ENCODE data around the gene HSD17B10. TPM values are rescaled to one million over a fixed set of nuclear protein-coding genes. Genes with fewer than 3 reads are reported as not detected.

The HSD17B10 gene
- polyA plus RNA-seq, 1 donor (not counting 4 experiments of a cell fraction or from before 2014, with no cell fraction given): 140 TPM

GRCh38 chrX:53430231-53430630 is 3.9 kb downstream of the HSD17B10 start:
- no peak overlapping the region for H3K27ac ChIP-seq (ENCODE audit: control insufficient read depth, insufficient read depth, low read length)
- no peak overlapping the region for H3K9ac ChIP-seq (ENCODE audit: control insufficient read depth, extremely low read depth, insufficient read depth, low read length)
- H3K4me3 ChIP-seq (ENCODE audit: control insufficient read depth in 2 of 3, extremely low read depth in 1 of 3, insufficient read depth in 2 of 3, low read depth in 1 of 3, low read length in 3 of 3): no peak overlapping the region
- no peaks in the 10 kb centered on the region for H3K27me3 ChIP-seq (ENCODE audit: control insufficient read depth, extremely low read depth, insufficient read depth, low read length)
- no peaks in the 10 kb centered on the region for H4K20me1 ChIP-seq (ENCODE audit: control insufficient read depth, extremely low read depth, insufficient read depth, low read length)
- TF ChIP-seq CTCF (optimal IDR thresholded peaks at IDR 0.05 in 1 of 3, IDR thresholded peaks at IDR 0.05 in 1 of 3, conservative IDR thresholded peaks at IDR 0.05 in 1 of 3; ENCODE audit: extremely low read depth in 1 of 3, insufficient read depth in 2 of 3, low read length in 3 of 3): no peak
- TF ChIP-seq EZH2 (IDR thresholded peaks at IDR 0.05; ENCODE audit: low read length): no peak
- H3K9me3 ChIP-seq (ENCODE audit: control insufficient read depth, low read depth, low read length): no peaks in the 10 kb centered on the region
- dilution Hi-C loops (cut with MboI; ENCODE audit: extremely low pct_ligation_motif_present, low sequenced_read_pairs): no loop called here
- H3K79me2 ChIP-seq (ENCODE audit: control insufficient read depth, insufficient read depth, low read length): peaks cover 9% of the 10 kb centered on the region
- no peak overlapping the region for H3K4me2 ChIP-seq (ENCODE audit: control insufficient read depth, extremely low read depth, insufficient read depth, low read depth, low read length)
- FAIRE-seq (no peak), DNase-seq (ENCODE audit: low read depth, low spot score) (no peak)
- H3K9me1 ChIP-seq (ENCODE audit: control insufficient read depth, extremely low read depth, insufficient read depth, low read length): no peaks in the 10 kb centered on the region
- peaks cover 6 to 8% of the 10 kb centered on the region in 2 experiments for H3K36me3 ChIP-seq (ENCODE audit: control insufficient read depth in 2 of 2, extremely low read depth in 1 of 2, insufficient read depth in 2 of 2, low read length in 2 of 2)
- peaks cover 4% of the 10 kb centered on the region for H3K4me1 ChIP-seq (ENCODE audit: control insufficient read depth, extremely low read depth, insufficient read depth, low read length)
- no peak overlapping the region for H2AFZ ChIP-seq (ENCODE audit: control insufficient read depth, low read length)

GRCh38 chrX:53429755-53430154 is 4.4 kb downstream of the HSD17B10 start:
- FAIRE-seq: no peak
- H3K27me3 ChIP-seq (ENCODE audit: control insufficient read depth, extremely low read depth, insufficient read depth, low read length): no peaks in the 10 kb centered on the region
- TF ChIP-seq EZH2 (IDR thresholded peaks at IDR 0.05; ENCODE audit: low read length): no peak
- H3K9me1 ChIP-seq (ENCODE audit: control insufficient read depth, extremely low read depth, insufficient read depth, low read length): no peaks in the 10 kb centered on the region
- no peak overlapping the region for H3K4me2 ChIP-seq (ENCODE audit: control insufficient read depth, extremely low read depth, insufficient read depth, low read depth, low read length)
- DNase-seq (ENCODE audit: low read depth, low spot score): no peak
- dilution Hi-C loops (cut with MboI; ENCODE audit: extremely low pct_ligation_motif_present, low sequenced_read_pairs): no loop called here
- H2AFZ ChIP-seq (ENCODE audit: control insufficient read depth, low read length): no peak overlapping the region
- H3K79me2 ChIP-seq (ENCODE audit: control insufficient read depth, insufficient read depth, low read length): peaks cover 9% of the 10 kb centered on the region
- no peak overlapping the region for H3K9ac ChIP-seq (ENCODE audit: control insufficient read depth, extremely low read depth, insufficient read depth, low read length)
- peaks cover 6 to 8% of the 10 kb centered on the region in 2 experiments for H3K36me3 ChIP-seq (ENCODE audit: control insufficient read depth in 2 of 2, extremely low read depth in 1 of 2, insufficient read depth in 2 of 2, low read length in 2 of 2)
- H3K4me1 ChIP-seq (ENCODE audit: control insufficient read depth, extremely low read depth, insufficient read depth, low read length): peaks cover 4% of the 10 kb centered on the region
- H3K4me3 ChIP-seq (ENCODE audit: control insufficient read depth in 2 of 3, extremely low read depth in 1 of 3, insufficient read depth in 2 of 3, low read depth in 1 of 3, low read length in 3 of 3): no peak overlapping the region
- no peaks in the 10 kb centered on the region for H3K9me3 ChIP-seq (ENCODE audit: control insufficient read depth, low read depth, low read length)
- no peak overlapping the region for H3K27ac ChIP-seq (ENCODE audit: control insufficient read depth, insufficient read depth, low read length)
- no peaks in the 10 kb centered on the region for H4K20me1 ChIP-seq (ENCODE audit: control insufficient read depth, extremely low read depth, insufficient read depth, low read length)

- Histone ChIP-seq H2AFZ (ENCODE audit: control insufficient read depth, low read length) (peak within 1 kb of the TSS; percentile 88), H3K9ac (ENCODE audit: control insufficient read depth, extremely low read depth, insufficient read depth, low read length) (peak within 1 kb of the TSS; percentile 97), H3K27ac (ENCODE audit: control insufficient read depth, insufficient read depth, low read length) (peak within 1 kb of the TSS; percentile 90), H3K36me3 (ENCODE audit: control insufficient read depth in 2 of 2, extremely low read depth in 1 of 2, insufficient read depth in 2 of 2, low read length in 2 of 2) (no peaks in the 10 kb centered on the region), H3K4me1 (ENCODE audit: control insufficient read depth, extremely low read depth, insufficient read depth, low read length) (peaks cover 15% of the 10 kb centered on the region), H3K79me2 (ENCODE audit: control insufficient read depth, insufficient read depth, low read length) (peaks cover 41% of the 10 kb centered on the region), H3K27me3 (ENCODE audit: control insufficient read depth, extremely low read depth, insufficient read depth, low read length) (no peaks in the 10 kb centered on the region), H3K4me2 (ENCODE audit: control insufficient read depth, extremely low read depth, insufficient read depth, low read depth, low read length) (peak within 1 kb of the TSS; percentile 86), H4K20me1 (ENCODE audit: control insufficient read depth, extremely low read depth, insufficient read depth, low read length) (peaks cover 14% of the 10 kb centered on the region), H3K4me3 (ENCODE audit: control insufficient read depth in 2 of 3, extremely low read depth in 1 of 3, insufficient read depth in 2 of 3, low read depth in 1 of 3, low read length in 3 of 3) (peak within 1 kb of the TSS; percentile 66 to 85 (median 80)), H3K9me1 (ENCODE audit: control insufficient read depth, extremely low read depth, insufficient read depth, low read length) (peaks cover 3% of the 10 kb centered on the region), H3K9me3 (ENCODE audit: control insufficient read depth, low read depth, low read length) (no peaks in the 10 kb centered on the region)
- FAIRE-seq (no peak), DNase-seq (ENCODE audit: low read depth, low spot score) (no peak)
- dilution Hi-C loops (cut with MboI; ENCODE audit: extremely low pct_ligation_motif_present, low sequenced_read_pairs): no loop called here
- TF ChIP-seq CTCF (optimal IDR thresholded peaks at IDR 0.05 in 1 of 3, IDR thresholded peaks at IDR 0.05 in 1 of 3, conservative IDR thresholded peaks at IDR 0.05 in 1 of 3; ENCODE audit: extremely low read depth in 1 of 3, insufficient read depth in 2 of 3, low read length in 3 of 3) (no peak), EZH2 (IDR thresholded peaks at IDR 0.05; ENCODE audit: low read length) (no peak)
Observed at GRCh38 chrX:53422861-53423306, 11.3 kb downstream of the HSD17B10 start, which contains the start of gene RIBC1. RIBC1 (plus strand) TSS chrX:53422873; CDS start chrX:53426277, 3,404 bp downstream.
